ENCODE results near the gene DAB1.

The DAB1 gene

DNA sequence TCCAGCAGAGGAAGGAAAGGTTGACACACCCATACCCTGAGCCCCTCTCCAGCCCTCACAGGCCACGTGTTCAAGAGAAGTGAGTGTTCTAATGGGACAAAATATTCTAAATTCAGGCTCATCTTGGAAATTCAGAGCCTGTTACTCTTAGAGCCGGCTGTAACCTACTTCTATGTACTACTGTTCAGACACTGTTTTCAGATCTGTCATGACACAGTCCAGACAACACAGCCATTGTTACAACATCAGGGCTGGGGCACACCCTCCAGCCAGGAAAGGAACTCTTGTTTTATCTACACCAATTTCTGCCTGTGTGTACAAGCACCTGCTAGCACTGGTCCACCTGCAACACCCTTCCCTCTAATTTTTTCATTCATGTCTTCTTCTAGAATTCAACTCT is 312.7 kb downstream of the DAB1 start:
- no peaks in the 10 kb centered on the region for H4K20me1 ChIP-seq (ENCODE audit: control insufficient read depth, insufficient read depth, low read depth, low read length)
- H3K9me3 ChIP-seq (ENCODE audit: control insufficient read depth, insufficient read depth, low read length) = no peaks in the 10 kb centered on the region
- H3K79me2 ChIP-seq (ENCODE audit: control insufficient read depth, low read length) = no peaks in the 10 kb centered on the region
- H3K27ac ChIP-seq (ENCODE audit: low read depth, low read length) = no peak overlapping the region
- no peaks in the 10 kb centered on the region for H3K36me3 ChIP-seq (ENCODE audit: control insufficient read depth, low read length)
- no peak for TF ChIP-seq CTCF (IDR thresholded peaks at IDR 0.05; ENCODE audit: low read depth, low read length, poor library complexity, severe bottlenecking)
- no peak for TF ChIP-seq EZH2phosphoT487 (IDR thresholded peaks at IDR 0.05; ENCODE audit: borderline replicate concordance, low read length)
- no peaks in the 10 kb centered on the region for H3F3A ChIP-seq (ENCODE audit: control insufficient read depth, insufficient read depth)
- H3K27me3 ChIP-seq (ENCODE audit: control insufficient read depth, low read length) = no peaks in the 10 kb centered on the region
- no peaks in the 10 kb centered on the region for H3K9me2 ChIP-seq (replicated peaks; ENCODE audit: control insufficient read depth, low read length)
- no peak overlapping the region for H3K4me3 ChIP-seq (ENCODE audit: low read length)
- no peaks in the 10 kb centered on the region for H3K4me1 ChIP-seq (ENCODE audit: control insufficient read depth, low read length)
- H3K4me2 ChIP-seq (ENCODE audit: low read length) = no peak overlapping the region

DNA sequence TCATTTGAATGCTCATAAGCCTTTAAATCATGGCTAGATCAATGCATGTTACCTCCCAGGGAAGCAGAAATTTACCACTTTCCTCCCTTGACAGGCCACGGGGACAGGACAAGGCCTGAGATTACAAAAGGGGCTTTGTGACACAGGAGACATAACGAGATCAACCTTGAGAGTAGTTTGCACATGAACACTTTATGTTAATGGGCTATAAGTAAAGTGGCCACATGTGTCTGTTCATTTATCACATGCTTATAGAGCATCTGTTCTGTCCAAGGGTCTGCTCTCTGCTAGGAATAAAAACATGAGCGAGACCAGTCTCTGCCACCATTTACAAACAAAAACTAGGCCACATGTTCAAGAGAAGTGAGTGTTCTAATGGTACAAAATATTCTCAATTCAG is 314.0 kb downstream of the DAB1 start:
- H3K27ac ChIP-seq (ENCODE audit: low read depth, low read length) = no peak overlapping the region
- no peaks in the 10 kb centered on the region for H3K79me2 ChIP-seq (ENCODE audit: control insufficient read depth, low read length)
- no peaks in the 10 kb centered on the region for H3F3A ChIP-seq (ENCODE audit: control insufficient read depth, insufficient read depth)
- H4K20me1 ChIP-seq (ENCODE audit: control insufficient read depth, insufficient read depth, low read depth, low read length) = no peaks in the 10 kb centered on the region
- H3K36me3 ChIP-seq (ENCODE audit: control insufficient read depth, low read length) = no peaks in the 10 kb centered on the region
- H3K4me3 ChIP-seq (ENCODE audit: low read length) = no peak overlapping the region
- H3K4me2 ChIP-seq (ENCODE audit: low read length) = no peak overlapping the region
- no peaks in the 10 kb centered on the region for H3K4me1 ChIP-seq (ENCODE audit: control insufficient read depth, low read length)
- H3K9me2 ChIP-seq (replicated peaks; ENCODE audit: control insufficient read depth, low read length) = no peaks in the 10 kb centered on the region
- H3K9me3 ChIP-seq (ENCODE audit: control insufficient read depth, insufficient read depth, low read length) = no peaks in the 10 kb centered on the region
- TF ChIP-seq EZH2phosphoT487 (IDR thresholded peaks at IDR 0.05; ENCODE audit: borderline replicate concordance, low read length) = no peak
- no peak for TF ChIP-seq CTCF (IDR thresholded peaks at IDR 0.05; ENCODE audit: low read depth, low read length, poor library complexity, severe bottlenecking)
- no peaks in the 10 kb centered on the region for H3K27me3 ChIP-seq (ENCODE audit: control insufficient read depth, low read length)

DNA sequence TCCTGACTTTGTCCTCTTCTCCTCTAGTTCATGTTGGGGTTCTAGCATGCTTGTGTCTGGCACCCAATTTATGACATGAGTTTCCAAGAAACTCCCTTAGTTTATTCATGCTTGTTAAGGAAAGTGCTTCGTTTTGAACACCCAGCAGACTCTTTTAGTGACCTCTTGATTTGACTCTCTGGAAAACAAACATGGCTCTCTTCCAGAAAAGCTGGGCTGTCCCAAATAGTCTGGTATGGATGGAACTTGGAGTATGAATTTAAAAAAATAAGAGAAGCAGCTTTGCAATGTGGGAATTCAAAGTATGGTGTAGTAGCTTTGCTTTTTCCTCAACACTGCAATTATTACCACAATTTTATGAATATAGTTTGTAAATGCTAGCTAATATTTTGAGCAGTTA is 314.6 kb downstream of the DAB1 start:
- no peaks in the 10 kb centered on the region for H3F3A ChIP-seq (ENCODE audit: control insufficient read depth, insufficient read depth)
- no peak overlapping the region for H3K4me3 ChIP-seq (ENCODE audit: low read length)
- H3K27me3 ChIP-seq (ENCODE audit: control insufficient read depth, low read length) = no peaks in the 10 kb centered on the region
- H3K4me1 ChIP-seq (ENCODE audit: control insufficient read depth, low read length) = no peaks in the 10 kb centered on the region
- H3K36me3 ChIP-seq (ENCODE audit: control insufficient read depth, low read length) = no peaks in the 10 kb centered on the region
- H4K20me1 ChIP-seq (ENCODE audit: control insufficient read depth, insufficient read depth, low read depth, low read length) = no peaks in the 10 kb centered on the region
- no peaks in the 10 kb centered on the region for H3K9me2 ChIP-seq (replicated peaks; ENCODE audit: control insufficient read depth, low read length)
- no peak overlapping the region for H3K27ac ChIP-seq (ENCODE audit: low read depth, low read length)
- no peaks in the 10 kb centered on the region for H3K79me2 ChIP-seq (ENCODE audit: control insufficient read depth, low read length)
- no peaks in the 10 kb centered on the region for H3K9me3 ChIP-seq (ENCODE audit: control insufficient read depth, insufficient read depth, low read length)
- no peak overlapping the region for H3K4me2 ChIP-seq (ENCODE audit: low read length)
- TF ChIP-seq EZH2phosphoT487 (IDR thresholded peaks at IDR 0.05; ENCODE audit: borderline replicate concordance, low read length) (no peak), CTCF (IDR thresholded peaks at IDR 0.05; ENCODE audit: low read depth, low read length, poor library complexity, severe bottlenecking) (no peak)

DNA sequence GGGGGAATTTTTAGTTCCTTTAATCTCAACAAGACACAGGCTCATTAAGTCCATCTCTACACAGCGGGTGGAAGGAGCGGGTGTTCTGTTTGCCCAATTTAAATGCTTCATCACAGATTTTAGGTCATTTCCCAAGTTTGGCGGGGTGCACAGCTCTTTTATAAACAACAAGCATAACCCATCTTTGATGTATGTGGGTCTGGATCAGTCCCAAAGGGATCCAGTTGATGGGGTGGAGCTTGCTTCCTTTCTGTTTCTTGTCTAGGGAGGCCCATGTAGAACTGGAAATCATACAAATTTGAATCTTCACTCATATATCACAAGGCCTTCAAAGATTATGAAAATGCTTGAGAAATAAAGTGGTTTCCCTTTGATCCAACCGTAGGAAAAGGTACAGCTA is 317.6 kb downstream of the DAB1 start:
- H3K27me3 ChIP-seq (ENCODE audit: control insufficient read depth, low read length) = no peaks in the 10 kb centered on the region
- H3F3A ChIP-seq (ENCODE audit: control insufficient read depth, insufficient read depth) = no peaks in the 10 kb centered on the region
- H3K27ac ChIP-seq (ENCODE audit: low read depth, low read length) = no peak overlapping the region
- TF ChIP-seq EZH2phosphoT487 (IDR thresholded peaks at IDR 0.05; ENCODE audit: borderline replicate concordance, low read length) (no peak), CTCF (IDR thresholded peaks at IDR 0.05; ENCODE audit: low read depth, low read length, poor library complexity, severe bottlenecking) (no peak)
- H3K4me2 ChIP-seq (ENCODE audit: low read length) = no peak overlapping the region
- H3K4me1 ChIP-seq (ENCODE audit: control insufficient read depth, low read length) = no peaks in the 10 kb centered on the region
- H3K36me3 ChIP-seq (ENCODE audit: control insufficient read depth, low read length) = no peaks in the 10 kb centered on the region
- H3K79me2 ChIP-seq (ENCODE audit: control insufficient read depth, low read length) = no peaks in the 10 kb centered on the region
- no peaks in the 10 kb centered on the region for H3K9me3 ChIP-seq (ENCODE audit: control insufficient read depth, insufficient read depth, low read length)
- no peaks in the 10 kb centered on the region for H3K9me2 ChIP-seq (replicated peaks; ENCODE audit: control insufficient read depth, low read length)
- no peaks in the 10 kb centered on the region for H4K20me1 ChIP-seq (ENCODE audit: control insufficient read depth, insufficient read depth, low read depth, low read length)
- H3K4me3 ChIP-seq (ENCODE audit: low read length) = no peak overlapping the region

All from DOHH2 (cell line).